ENCODE data around the gene OCEL1. TPM values are rescaled to one million over a fixed set of nuclear protein-coding genes. Genes with fewer than 3 reads are reported as not detected.
A peak's percentile ranks its signal among the peaks of the same experiment; 100 is the strongest.

OCEL1 gene
- total and polyA plus RNA-seq, 2 of the 13 experiments (the other 11 are each of a cell fraction or from before 2014, with no cell fraction given), result 10.6 to 17.2 TPM

- TF ChIP-seq ZNF24 (IDR thresholded peaks at IDR 0.05), result no peak
- no peak for TF ChIP-seq BCLAF1 (IDR thresholded peaks at IDR 0.05)
- TF ChIP-seq ZNF598 (CRISPR knock-in tag; IDR thresholded peaks at IDR 0.05; ENCODE audit: borderline replicate concordance), result no peak
- no peak for TF ChIP-seq GABPA (IDR thresholded peaks at IDR 0.05; ENCODE audit: low read depth, low read length)
- peak; percentile 44; the same call in 1 of the 2 replicates for TF ChIP-seq GABPA (CRISPR knock-in tag; IDR thresholded peaks at IDR 0.05; ENCODE audit: low read depth)
- TF ChIP-seq KDM2A (CRISPR knock-in tag; IDR thresholded peaks at IDR 0.05; ENCODE audit: borderline replicate concordance, low read depth), result peak; percentile 66
- no peak for TF ChIP-seq ZNF3 (CRISPR knock-in tag; IDR thresholded peaks at IDR 0.05)
- peak; percentile 60; the same call in 1 of the 2 replicates for TF ChIP-seq KLF11 (CRISPR knock-in tag; IDR thresholded peaks at IDR 0.05)
- TF ChIP-seq CCAR2 (optimal IDR thresholded peaks at IDR 0.05; ENCODE audit: low read depth, low read length), result no peak
- peak; percentile 66; the same call in 1 of the 2 replicates for TF ChIP-seq PAXIP1 (CRISPR knock-in tag; conservative IDR thresholded peaks at IDR 0.05)
- peak; percentile 89 for TF ChIP-seq SALL1 (CRISPR knock-in tag; IDR thresholded peaks at IDR 0.05)
- TF ChIP-seq PITX1 (CRISPR knock-in tag; IDR thresholded peaks at IDR 0.05), result peak; percentile 49; the same call in 1 of the 2 replicates
- TF ChIP-seq CBX2 (IDR thresholded peaks at IDR 0.05; ENCODE audit: low read depth, low read length), result no peak
- TF ChIP-seq CBX2 (CRISPR knock-in tag; IDR thresholded peaks at IDR 0.05; ENCODE audit: low read depth), result no peak
- TF ChIP-seq TIGD3 (CRISPR knock-in tag; IDR thresholded peaks at IDR 0.05; ENCODE audit: borderline replicate concordance), result no peak
- TF ChIP-seq ATF4 (CRISPR knock-in tag; IDR thresholded peaks at IDR 0.05), result peak in 1 of 2 experiments; percentile 40; a peak in 1 of 4 replicates
- no peak for TF ChIP-seq BCL3 (CRISPR knock-in tag; IDR thresholded peaks at IDR 0.05)
- TF ChIP-seq NFE2L2 (IDR thresholded peaks at IDR 0.05; ENCODE audit: low read length), result no peak
Measured at GRCh38 chr19:17226002-17226933, at the start of gene OCEL1 (continued).

All from HepG2 (cell line).